Heart left ventricle (tissue), 16 donors: ENCODE results near the gene DMBX1. TPM values are rescaled to one million over a fixed set of nuclear protein-coding genes. Genes with fewer than 3 reads are reported as not detected.
A peak's percentile ranks its signal among the peaks of the same experiment; 100 is the strongest.

Experiments used
- ATAC-seq, 4 donors: fragments of 200-7000 bp; cut with Tn5 transposase; one replicate each; pipeline ENCODE4 v1.9.1; 2020 to 2022; ENCODE audit warnings: moderate library complexity in 4 of 4, mild to moderate bottlenecking in 3 of 4, moderate number of reproducible peaks in 1 of 4
- DNase-seq, 5 donors: peaks; one replicate each; pipeline ENCODE4 v3.0.0-alpha.2; 2020
- H3K27ac ChIP-seq, 12 donors: fragments of 200-600 bp; sonication (generic) in 4 of 12; one replicate each; pipeline versions ENCODE4 v1.5.0 to v1.8.0; 2016 to 2022; ENCODE audit warnings: mild to moderate bottlenecking in 2 of 12
- H3K27me3 ChIP-seq, 9 donors: fragments of 200-600 bp; sonication (generic) in 2 of 9; one replicate each; pipeline versions ENCODE4 v1.5.1 to v1.8.0; 2016 to 2022; ENCODE audit warnings: mild to moderate bottlenecking in 3 of 9
- H3K36me3 ChIP-seq, 9 donors: fragments of 200-600 bp; sonication (generic) in 2 of 9; one replicate each; pipeline versions ENCODE4 v1.5.0 to v1.8.0; 2018 to 2022; ENCODE audit warnings: mild to moderate bottlenecking in 2 of 9
- H3K4me1 ChIP-seq, 12 donors: fragments of 200-600 bp; sonication (generic) in 4 of 12; one replicate each; pipeline versions ENCODE4 v1.5.0 to v1.8.0; 2016 to 2022; ENCODE audit warnings: mild to moderate bottlenecking in 3 of 12
- H3K4me3 ChIP-seq, 12 donors: fragments of 200-600 bp; sonication (generic) in 4 of 12; one replicate each; pipeline versions ENCODE4 v1.5.0 to v1.8.0; 2017 to 2022; ENCODE audit warnings: mild to moderate bottlenecking in 9 of 12, moderate library complexity in 4 of 12
- H3K9me3 ChIP-seq, 12 donors: fragments of 200-600 bp; sonication (generic) in 4 of 12; one replicate each; pipeline versions ENCODE4 v1.5.0 to v1.8.0; 2016 to 2022; ENCODE audit warnings: mild to moderate bottlenecking in 1 of 12
- CTCF ChIP-seq, 12 donors: fragments of 200-600 bp; sonication (generic) in 4 of 12; IDR thresholded peaks; one replicate each; pipeline versions ENCODE4 v1.5.0 to v1.8.0; 2018 to 2022; ENCODE audit warnings: antibody characterized with exemption in 12 of 12, mild to moderate bottlenecking in 5 of 12
- POLR2A ChIP-seq, 2 donors: fragments of 450-650 bp; IDR thresholded peaks; one replicate each; pipeline ENCODE4 v1.6.1; 2017; ENCODE audit warnings: antibody characterized with exemption in 2 of 2, mild to moderate bottlenecking in 2 of 2, moderate library complexity in 2 of 2
- WGBS, 4 donors: extraction: QIAGEN DNeasy Blood & Tissue Kit in 2 of 4; methylation state at CpG; one replicate each; pipeline versions ENCODE4 v1.1.5 to v1.1.7; 2013 to 2018; 5-methylcytosine and 5-hydroxymethylcytosine counted together
- intact Hi-C, 10 donors: fragments of 100-400 bp; cut with DNase I; formaldehyde crosslinking; loops; one replicate each; pipeline versions ENCODE4 v1.11.1 to v1.14.2; 2022
- polyA plus RNA-seq, 2 donors: library from polyadenylated mRNA; stranded (reverse); fragments of 200-250 nt; gene quantifications; one replicate each; pipeline ENCODE4 v1.2.3, GENCODE V29; 2013
- total RNA-seq, 9 donors: library from RNA; depleted of rRNA in 2 of 9; stranded (reverse); fragments of >200 nt in 2 of 9; fragmentation: NEBNext Ultra II Directional in 3 of 9; extraction: Animal tissue kit (Norgen Biotek cat#: 25700) in 3 of 9; gene quantifications; one replicate each; pipeline versions ENCODE4 v1.1.0 to v1.2.4, GENCODE V29; 2016 to 2023
- donor health status: ischemic (EF 13 %, LVEDD 7.1; RV severe dilation, severe dysfunction).
- donor health status: healthy with polysubstance abuse.
- donor health status: DM: no; HTN: yes; CAD: no.
- donor health status: DM: no; HTN: no; CAD: no.
- donor health status: ischemic (EF 25% LVEDD 6.9; RV normal size, moderate dysfunction).
- donor health status: ischemic (EF 25% LVEDD 5.7; RV mildly dilated, moderate dysfunction).
- donor health status: healthy.
- donor health status: DM: yes; HTN: yes; CAD: no.
- donor health status: ischemic (EF 35%, LVEDD 5.7; RV mildly dilated, moderate dysfunction).
- donor health status: nonischemic (EF 11% LVEDD 7.7; RV severe dilation, severe dysfunction).
- donor health status: DM: yes; HTN: yes; CAD: no.
- donor health status: PGD.
- donor health status: ischemic (EF 29% LVEDD 5.4; RV normal size, mild dysfunction).
- donor health status: nonischemic (EF 23%, LVEDD 6.1; RV moderate dilation, normal function).

Gene DMBX1
- total and polyA plus RNA-seq, 11 donors = not detected

- intact Hi-C loops = loop anchor here in 6 of 10 donors (2.0 to 10.0 kb wide), 6 partner anchors 47 to 123 kb away; no protein-coding TSS in a partner anchor
- TF ChIP-seq POLR2A (IDR thresholded peaks at IDR 0.05) = no peak
- no peak for TF ChIP-seq CTCF (IDR thresholded peaks at IDR 0.05)
- Histone ChIP-seq H3K36me3 (no peaks in the 10 kb centered on the region), H3K9me3 (no peaks in the 10 kb centered on the region), H3K4me3 (no peak overlapping the region), H3K27ac (no peak overlapping the region), H3K4me1 (peaks cover 0 to 16% (median 1%) of the 10 kb centered on the region in 12 donors), H3K27me3 (peaks cover 0 to 57% (median 17%) of the 10 kb centered on the region in 9 donors)
- DNase-seq (peak in 1 of 5 donors; percentile 40), ATAC-seq (no peak)
- 41 to 61% (median 46%) methylated on average over 16 to 17 of the region's 17 CpGs for WGBS, 4 donors
Observed at GRCh38 chr1:46526013-46526690, 36.5 kb downstream of the DMBX1 start.

GRCh38 chr1:46526691-46527291, 37.2 kb downstream of the DMBX1 start:
- H3K36me3 ChIP-seq = no peaks in the 10 kb centered on the region
- DNase-seq = peak in 1 of 5 donors; percentile 14
- ATAC-seq = no peak
- H3K4me3 ChIP-seq = no peak overlapping the region
- intact Hi-C loops = loop anchor here in 6 of 10 donors (1.0 to 10.0 kb wide), 7 partner anchors 48 to 124 kb away; no protein-coding TSS in a partner anchor
- TF ChIP-seq CTCF (IDR thresholded peaks at IDR 0.05) (no peak), POLR2A (IDR thresholded peaks at IDR 0.05) (no peak)
- H3K27me3 ChIP-seq = peaks cover 0 to 60% (median 17%) of the 10 kb centered on the region in 9 donors
- H3K27ac ChIP-seq = no peak overlapping the region
- 47 to 56% (median 51%) methylated on average over 12 to 14 of the region's 14 CpGs for WGBS, 4 donors
- H3K9me3 ChIP-seq = no peaks in the 10 kb centered on the region
- peaks cover 0 to 14% (median 1%) of the 10 kb centered on the region in 12 donors for H3K4me1 ChIP-seq

GRCh38 chr1:46527474-46528296, 38.0 kb downstream of the DMBX1 start:
- peaks cover 0 to 68% (median 17%) of the 10 kb centered on the region in 9 donors for H3K27me3 ChIP-seq
- DNase-seq = peak; percentile 71 to 86 (median 76)
- intact Hi-C loops = loop anchor here (1.0 to 10.0 kb wide), 12 partner anchors 49 to 125 kb away; no protein-coding TSS in a partner anchor
- no peaks in the 10 kb centered on the region for H3K36me3 ChIP-seq
- ATAC-seq = peak; percentile 68 to 88 (median 80)
- no peak overlapping the region for H3K27ac ChIP-seq
- WGBS, 4 donors = 25 to 27% (median 26%) methylated on average over 3 of the region's 3 CpGs
- TF ChIP-seq POLR2A (IDR thresholded peaks at IDR 0.05) = no peak
- peak; percentile 82 to 94 (median 90) for TF ChIP-seq CTCF (IDR thresholded peaks at IDR 0.05)
- H3K4me1 ChIP-seq = peaks cover 0 to 9% (median under 1%) of the 10 kb centered on the region in 12 donors
- H3K9me3 ChIP-seq = no peaks in the 10 kb centered on the region
- no peak overlapping the region for H3K4me3 ChIP-seq
